Endothelial cell of umbilical vein (primary cell): ENCODE results near the gene PDGFRB. TPM values are rescaled to one million over a fixed set of nuclear protein-coding genes. Genes with fewer than 3 reads are reported as not detected.

Source experiments
- BruUV-seq: library from RNA; stranded (reverse); fragments of 400-500 nt; replicated peaks from 2 replicates; lab custom pipeline; 2021; lab: Mats Ljungman, UMichigan
- CTCF ChIA-PET: fragments of 300-600, 350-600 bp; sonication (Branson Sonifier 250); formaldehyde crosslinking; loops from one replicate; lab custom pipeline; 2021; ENCODE audit warnings: antibody characterized with exemption, inconsistent platforms; lab: Charles Lee
- POLR2A ChIA-PET: fragments of 300-600, 350-600 bp; sonication (Branson Sonifier 250); formaldehyde crosslinking; loops from one replicate; lab custom pipeline; 2021; ENCODE audit warnings: antibody characterized with exemption, inconsistent platforms; lab: Charles Lee
- DNase-seq: peaks from one replicate; pipeline ENCODE4 v3.0.0-alpha.2; 2011; ENCODE audit warnings: low read depth, low spot score
- FAIRE-seq: peaks from 2 replicates; lab custom pipeline; 2011; peaks lifted over from hg19 to GRCh38; lab: Jason Lieb, UNC
- H2AFZ ChIP-seq: 2 replicates; pipeline ENCODE4 v1.6.0; 2012; ENCODE audit warnings: low read depth, low read length, control low read depth, inconsistent platforms
- H3K27ac ChIP-seq: 2 replicates; pipeline ENCODE4 v1.5.1; 2011; ENCODE audit warnings: low read depth, mild to moderate bottlenecking, control low read depth, low read length, moderate library complexity; ENCODE audit not compliant: insufficient read depth
- H3K27me3 ChIP-seq, 2 experiments: 2 replicates each; pipeline versions ENCODE4 v1.6.0 to v1.6.1; 2011; ENCODE audit warnings: low read length in 2 of 2, mixed read lengths in 1 of 2; ENCODE audit not compliant: control insufficient read depth in 2 of 2, insufficient read depth in 2 of 2
- H3K36me3 ChIP-seq, 2 experiments: 2 replicates in 1 of 2; 3 replicates in 1 of 2; pipeline ENCODE4 v1.5.1; 2011; ENCODE audit warnings: low read length in 2 of 2, mild to moderate bottlenecking in 1 of 2, moderate library complexity in 1 of 2; ENCODE audit not compliant: control insufficient read depth in 2 of 2, insufficient read depth in 2 of 2; ENCODE audit errors: extremely low read depth in 1 of 2
- H3K4me1 ChIP-seq: 3 replicates; pipeline ENCODE4 v1.5.1; 2011; ENCODE audit warnings: mild to moderate bottlenecking, low read length; ENCODE audit not compliant: control insufficient read depth, insufficient read depth; ENCODE audit errors: extremely low read depth
- H3K4me2 ChIP-seq: 2 replicates; pipeline ENCODE4 v1.6.1; 2011; ENCODE audit warnings: low read length, control low read depth, mixed read lengths; ENCODE audit not compliant: insufficient read depth
- H3K4me3 ChIP-seq, 3 experiments: fragments of 200-600 bp in 1 of 3; sonication (generic), shearing (Covaris generic) in 1 of 3; replicated peaks in 1 of 3; 2 replicates each; pipeline ENCODE4 v1.5.1; 2011 to 2016; ENCODE audit warnings: control low read depth in 3 of 3, low read length in 3 of 3, mild to moderate bottlenecking in 2 of 3, inconsistent platforms in 1 of 3, low read depth in 1 of 3, moderate library complexity in 1 of 3; ENCODE audit not compliant: insufficient read depth in 1 of 3
- H3K79me2 ChIP-seq: 2 replicates; pipeline ENCODE4 v1.6.0; 2012; ENCODE audit warnings: low read length, inconsistent platforms; ENCODE audit not compliant: control insufficient read depth, insufficient read depth
- H3K9ac ChIP-seq: replicated peaks from 2 replicates; pipeline ENCODE3; 2011; ENCODE audit warnings: low read length, control low read depth; ENCODE audit not compliant: insufficient read depth; ENCODE audit errors: extremely low read depth
- H3K9me1 ChIP-seq: replicated peaks from 3 replicates; pipeline ENCODE4 v1.6.0; 2011; ENCODE audit warnings: mild to moderate bottlenecking, low read length; ENCODE audit not compliant: control insufficient read depth, insufficient read depth; ENCODE audit errors: extremely low read depth
- H3K9me3 ChIP-seq: replicated peaks from 2 replicates; pipeline ENCODE4 v1.5.1; 2012; ENCODE audit warnings: low read length, inconsistent platforms; ENCODE audit not compliant: control insufficient read depth, insufficient read depth
- H4K20me1 ChIP-seq: replicated peaks from 2 replicates; pipeline ENCODE3; 2011; ENCODE audit warnings: mild to moderate bottlenecking, low read length; ENCODE audit not compliant: control insufficient read depth, insufficient read depth; ENCODE audit errors: extremely low read depth
- EZH2 ChIP-seq: IDR thresholded peaks from 2 replicates; pipeline ENCODE4 v1.6.1; 2012; ENCODE audit warnings: borderline replicate concordance, low read depth, mild to moderate bottlenecking, moderate library complexity, low read length, inconsistent platforms; ENCODE audit not compliant: severe bottlenecking
- FOS ChIP-seq: IDR thresholded peaks from 2 replicates; pipeline ENCODE4 v1.6.1; 2011; ENCODE audit warnings: mild to moderate bottlenecking, low read length, moderate library complexity, borderline replicate concordance; ENCODE audit not compliant: insufficient read depth
- JUN ChIP-seq: IDR thresholded peaks from 2 replicates; pipeline ENCODE4 v1.6.1; 2011; ENCODE audit warnings: borderline replicate concordance, low read depth; ENCODE audit not compliant: insufficient read length, insufficient read depth
- MAX ChIP-seq: IDR thresholded peaks from 2 replicates; pipeline ENCODE4 v1.6.1; 2011; ENCODE audit not compliant: insufficient read depth, insufficient read length
- MYC ChIP-seq: IDR thresholded peaks from one replicate; pipeline ENCODE4 v1.6.1; 2011; ENCODE audit warnings: mild to moderate bottlenecking, low read depth, low read length
- POLR2AphosphoS5 ChIP-seq: IDR thresholded peaks from 2 replicates; pipeline ENCODE4 v1.6.1; 2012; ENCODE audit warnings: low read depth, mild to moderate bottlenecking, control low read depth, low read length, moderate library complexity; ENCODE audit not compliant: insufficient read depth
- dilution Hi-C: fragments of 300-500 bp; cut with MboI; formaldehyde crosslinking; loops from one replicate; pipeline ENCODE4 v1.15.0; 2019; ENCODE audit warnings: low sequenced_read_pairs; ENCODE audit not compliant: extremely low pct_ligation_motif_present
- intact Hi-C: fragments of 100-400 bp; cut with micrococcal nuclease; formaldehyde crosslinking; loops from one replicate; pipeline ENCODE4 v1.10.0; 2022
- polyA plus RNA-seq, 4 experiments: library from polyadenylated mRNA; depleted of rRNA in 3 of 4; stranded (reverse) in 3 of 4; unstranded in 1 of 4; fragments of >200 nt; gene quantifications; 2 replicates each; pipeline versions ENCODE4 v1.2.1 to v1.2.3, GENCODE V29; 2011 to 2012; ENCODE audit warnings: missing spikeins in 1 of 4
- total RNA-seq: library from RNA; stranded (reverse); gene quantifications from 2 replicates; pipeline ENCODE4 v1.2.3, GENCODE V29; 2021
- TF ChIP-seq, protein P1 (sequence below), 2 donors: IDR thresholded peaks; 1 replicate in 1 of 2; 2 replicates in 1 of 2; pipeline ENCODE4 v1.5.1; 2011; ENCODE audit warnings: low read length in 2 of 2, mild to moderate bottlenecking in 2 of 2, moderate library complexity in 2 of 2, control low read depth in 1 of 2, inconsistent platforms in 1 of 2, low read depth in 1 of 2; ENCODE audit not compliant: insufficient read depth in 1 of 2; ENCODE audit errors: extremely low read depth in 1 of 2

Gene PDGFRB
- total and polyA plus RNA-seq, 2 donors (not counting 3 experiments of a cell fraction or from before 2014, with no cell fraction given) = 1.4 to 1.7 TPM

DNA sequence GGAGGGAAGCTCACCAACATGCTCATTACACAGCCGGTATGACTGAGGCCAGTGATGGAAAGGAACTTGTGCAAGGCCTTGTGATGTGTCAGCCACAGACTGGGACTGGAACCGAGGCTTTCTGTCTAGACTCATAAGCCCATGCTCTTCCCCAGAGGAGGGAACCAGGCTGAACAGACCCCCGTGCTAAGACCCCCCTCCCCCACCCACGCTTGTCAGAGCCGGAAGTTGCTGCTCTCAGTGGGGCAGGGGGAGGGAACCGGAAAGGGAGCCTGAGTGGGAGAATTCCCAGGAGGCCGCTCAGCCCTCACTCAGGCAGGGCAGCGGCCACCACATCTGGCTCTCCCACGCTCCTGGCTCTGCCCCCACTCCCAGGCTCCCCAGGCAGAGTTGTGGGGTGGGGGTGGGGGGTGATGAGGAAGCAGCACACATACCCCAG is 4.1 kb upstream of the PDGFRB start:
- no TSS peak for BruUV-seq
- ChIA-PET CTCF (interaction anchor here (0.8 to 3.7 kb wide), 2 partner anchors 55 to 58 kb away, joined by 3 to 14 read pairs; no protein-coding TSS in a partner anchor), POLR2A (no interaction called here)
- H3K36me3 ChIP-seq = no peaks in the 10 kb centered on the region
- H3K9me1 ChIP-seq = no peaks in the 10 kb centered on the region
- H3K27me3 ChIP-seq = no peaks in the 10 kb centered on the region
- H3K4me2 ChIP-seq = no peak overlapping the region
- no peaks in the 10 kb centered on the region for H3K79me2 ChIP-seq
- H3K4me3 ChIP-seq = no peak overlapping the region
- peaks cover 5% of the 10 kb centered on the region for H3K4me1 ChIP-seq
- no peak for TF ChIP-seq MYC
- TF ChIP-seq, protein P1, sequence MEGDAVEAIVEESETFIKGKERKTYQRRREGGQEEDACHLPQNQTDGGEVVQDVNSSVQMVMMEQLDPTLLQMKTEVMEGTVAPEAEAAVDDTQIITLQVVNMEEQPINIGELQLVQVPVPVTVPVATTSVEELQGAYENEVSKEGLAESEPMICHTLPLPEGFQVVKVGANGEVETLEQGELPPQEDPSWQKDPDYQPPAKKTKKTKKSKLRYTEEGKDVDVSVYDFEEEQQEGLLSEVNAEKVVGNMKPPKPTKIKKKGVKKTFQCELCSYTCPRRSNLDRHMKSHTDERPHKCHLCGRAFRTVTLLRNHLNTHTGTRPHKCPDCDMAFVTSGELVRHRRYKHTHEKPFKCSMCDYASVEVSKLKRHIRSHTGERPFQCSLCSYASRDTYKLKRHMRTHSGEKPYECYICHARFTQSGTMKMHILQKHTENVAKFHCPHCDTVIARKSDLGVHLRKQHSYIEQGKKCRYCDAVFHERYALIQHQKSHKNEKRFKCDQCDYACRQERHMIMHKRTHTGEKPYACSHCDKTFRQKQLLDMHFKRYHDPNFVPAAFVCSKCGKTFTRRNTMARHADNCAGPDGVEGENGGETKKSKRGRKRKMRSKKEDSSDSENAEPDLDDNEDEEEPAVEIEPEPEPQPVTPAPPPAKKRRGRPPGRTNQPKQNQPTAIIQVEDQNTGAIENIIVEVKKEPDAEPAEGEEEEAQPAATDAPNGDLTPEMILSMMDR (IDR thresholded peaks at IDR 0.05; ENCODE audit: extremely low read depth in 1 of 2, insufficient read depth in 1 of 2, low read depth in 1 of 2, low read length in 2 of 2) = no peak
- no peak for TF ChIP-seq MAX
- TF ChIP-seq JUN = no peak
- TF ChIP-seq POLR2AphosphoS5 = no peak
- no peak for TF ChIP-seq EZH2
- no peak for TF ChIP-seq FOS
- dilution Hi-C loops (no loop called here), intact Hi-C loops (loop anchor here (2.0 kb wide), 1 partner anchor 15 kb away; no protein-coding TSS in a partner anchor)
- DNase-seq = no peak
- H2AFZ ChIP-seq = no peak overlapping the region
- no peak overlapping the region for H3K27ac ChIP-seq
- no peaks in the 10 kb centered on the region for H3K9me3 ChIP-seq
- FAIRE-seq = no peak
- no peaks in the 10 kb centered on the region for H4K20me1 ChIP-seq
- H3K9ac ChIP-seq = no peak overlapping the region
